SU-DHL-6 (cell line): ENCODE data around the gene PASD1.

Source experiments
- H2AFZ ChIP-seq: fragments of 200-600 bp; sonication (generic); 2 replicates; pipeline ENCODE4 v1.6.1; 2014; ENCODE audit warnings: low read depth, mild to moderate bottlenecking, moderate library complexity, mixed read lengths, antibody characterized with exemption, low read length; ENCODE audit not compliant: severe bottlenecking
- H3F3A ChIP-seq: fragments of 200-600 bp; shearing (Covaris generic); 2 replicates; pipeline ENCODE4 v1.6.0; 2016; ENCODE audit warnings: antibody characterized with exemption, mild to moderate bottlenecking; ENCODE audit not compliant: insufficient read depth
- H3K27ac ChIP-seq: fragments of 200-600 bp; sonication (generic); 2 replicates; pipeline ENCODE4 v1.5.1; 2016; ENCODE audit warnings: low read depth, mild to moderate bottlenecking, low read length, moderate library complexity, mixed read lengths
- H3K27me3 ChIP-seq: fragments of 200-600 bp; sonication (generic), shearing (Covaris generic); 2 replicates; pipeline ENCODE4 v1.6.0; 2014; ENCODE audit warnings: mild to moderate bottlenecking, low read length
- H3K36me3 ChIP-seq: fragments of 200-600 bp; sonication (generic); 2 replicates; pipeline ENCODE4 v1.6.1; 2014; ENCODE audit warnings: mild to moderate bottlenecking, low read length, mixed read lengths
- H3K4me2 ChIP-seq: fragments of 300-600, 200-600 bp; shearing (Covaris generic), sonication (generic); 2 replicates; pipeline ENCODE4 v1.6.0; 2014; ENCODE audit warnings: low read length, low read depth, mild to moderate bottlenecking; ENCODE audit not compliant: poor library complexity, severe bottlenecking
- H3K4me3 ChIP-seq: fragments of 200-600 bp; sonication (generic); 2 replicates; pipeline ENCODE4 v1.5.1; 2014; ENCODE audit warnings: antibody characterized with exemption, low read length, mild to moderate bottlenecking, mixed read lengths; ENCODE audit not compliant: insufficient read depth, poor library complexity, severe bottlenecking
- H3K79me2 ChIP-seq: fragments of 200-600 bp; sonication (generic); 2 replicates; pipeline ENCODE4 v1.6.1; 2014; ENCODE audit warnings: mild to moderate bottlenecking, low read length, moderate library complexity; ENCODE audit not compliant: insufficient read depth
- H3K9ac ChIP-seq: fragments of 200-600 bp; sonication (generic); 2 replicates; pipeline ENCODE4 v1.7.0; 2014; ENCODE audit warnings: mild to moderate bottlenecking, low read length
- H3K9me2 ChIP-seq: fragments of 200-600 bp; sonication (generic); replicated peaks from 2 replicates; pipeline ENCODE4 v1.6.1; 2014; ENCODE audit warnings: low read length; ENCODE audit not compliant: insufficient read depth
- H3K9me3 ChIP-seq: fragments of 200-600 bp; sonication (generic); 2 replicates; pipeline ENCODE4 v1.6.1; 2014; ENCODE audit warnings: low read length, mixed read lengths; ENCODE audit not compliant: insufficient read depth
- H4K20me1 ChIP-seq: fragments of 200-600 bp; sonication (generic); 2 replicates; pipeline ENCODE4 v1.6.1; 2014; ENCODE audit warnings: low read depth, mild to moderate bottlenecking, antibody characterized with exemption, low read length, moderate library complexity, mixed read lengths
- EZH2phosphoT487 ChIP-seq: fragments of 200-600 bp; sonication (generic), shearing (Covaris generic); conservative IDR thresholded peaks from 2 replicates; pipeline ENCODE4 v1.6.1; 2018; ENCODE audit warnings: mild to moderate bottlenecking, antibody characterized with exemption, low read length, moderate library complexity, mixed read lengths
- TF ChIP-seq, protein P1 (sequence below): fragments of 200-600 bp; sonication (generic); IDR thresholded peaks from one replicate; pipeline ENCODE4 v1.5.1; 2017; ENCODE audit warnings: antibody characterized with exemption, mild to moderate bottlenecking, low read length, moderate library complexity; ENCODE audit not compliant: insufficient read depth, poor library complexity, severe bottlenecking

PASD1 gene

DNA sequence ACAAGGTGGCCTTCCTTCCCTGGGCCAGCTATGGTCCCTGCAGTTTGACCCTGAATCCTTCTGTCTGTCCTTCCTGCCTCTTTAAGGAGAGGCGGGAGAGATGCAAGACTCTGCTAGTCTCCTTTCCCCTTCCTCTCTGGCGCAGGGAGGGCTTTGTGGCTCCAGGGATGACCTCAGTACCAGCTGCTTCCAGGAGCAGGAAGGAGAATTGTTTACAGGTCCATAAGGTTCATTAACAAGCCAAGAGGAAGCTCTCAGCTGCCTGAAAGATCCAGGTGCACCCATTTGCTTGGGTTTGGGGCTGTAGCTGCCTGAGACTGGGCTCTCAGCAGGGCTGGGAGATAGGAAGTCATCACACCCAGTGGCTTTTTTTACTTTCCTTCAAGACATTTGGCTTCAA lies 148.3 kb downstream of the PASD1 start:
- Histone ChIP-seq H3K27ac (no peak overlapping the region), H3K9me3 (no peaks in the 10 kb centered on the region), H3K36me3 (no peaks in the 10 kb centered on the region)

DNA sequence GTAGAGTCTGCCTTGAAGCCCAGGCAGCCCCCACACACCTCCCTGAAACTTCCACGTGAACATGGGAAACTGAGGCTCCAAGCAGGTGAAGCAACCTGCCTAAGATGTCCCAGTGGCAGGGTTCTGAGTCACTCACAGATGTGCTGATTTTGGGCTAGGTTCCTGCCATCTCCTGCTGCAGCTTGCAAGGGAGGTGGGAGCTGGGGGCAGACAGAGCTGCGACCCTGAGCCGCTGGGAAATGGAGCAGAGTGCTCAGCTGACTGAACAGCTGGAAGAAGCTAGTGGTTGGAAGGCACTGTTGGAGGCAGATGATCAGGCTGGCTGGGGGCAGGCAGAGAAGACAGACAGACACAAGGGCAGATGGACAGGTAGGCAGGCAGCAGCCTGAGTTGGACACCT lies 148.8 kb downstream of the PASD1 start:
- Histone ChIP-seq H3K4me3 (no peak overlapping the region), H3K27me3 (no peaks in the 10 kb centered on the region), H2AFZ (no peak overlapping the region), H3K36me3 (no peaks in the 10 kb centered on the region), H3K79me2 (no peaks in the 10 kb centered on the region), H3K9me2 (no peaks in the 10 kb centered on the region), H3K27ac (no peak overlapping the region), H4K20me1 (no peaks in the 10 kb centered on the region), H3F3A (no peaks in the 10 kb centered on the region), H3K9me3 (no peaks in the 10 kb centered on the region), H3K9ac (no peak overlapping the region), H3K4me2 (no peak overlapping the region)
- TF ChIP-seq, protein P1, sequence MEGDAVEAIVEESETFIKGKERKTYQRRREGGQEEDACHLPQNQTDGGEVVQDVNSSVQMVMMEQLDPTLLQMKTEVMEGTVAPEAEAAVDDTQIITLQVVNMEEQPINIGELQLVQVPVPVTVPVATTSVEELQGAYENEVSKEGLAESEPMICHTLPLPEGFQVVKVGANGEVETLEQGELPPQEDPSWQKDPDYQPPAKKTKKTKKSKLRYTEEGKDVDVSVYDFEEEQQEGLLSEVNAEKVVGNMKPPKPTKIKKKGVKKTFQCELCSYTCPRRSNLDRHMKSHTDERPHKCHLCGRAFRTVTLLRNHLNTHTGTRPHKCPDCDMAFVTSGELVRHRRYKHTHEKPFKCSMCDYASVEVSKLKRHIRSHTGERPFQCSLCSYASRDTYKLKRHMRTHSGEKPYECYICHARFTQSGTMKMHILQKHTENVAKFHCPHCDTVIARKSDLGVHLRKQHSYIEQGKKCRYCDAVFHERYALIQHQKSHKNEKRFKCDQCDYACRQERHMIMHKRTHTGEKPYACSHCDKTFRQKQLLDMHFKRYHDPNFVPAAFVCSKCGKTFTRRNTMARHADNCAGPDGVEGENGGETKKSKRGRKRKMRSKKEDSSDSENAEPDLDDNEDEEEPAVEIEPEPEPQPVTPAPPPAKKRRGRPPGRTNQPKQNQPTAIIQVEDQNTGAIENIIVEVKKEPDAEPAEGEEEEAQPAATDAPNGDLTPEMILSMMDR, result no peak
- no peak for TF ChIP-seq EZH2phosphoT487

More for the DNA sequence above, 148.3 kb downstream of the PASD1 start:
- Histone ChIP-seq H2AFZ (no peak overlapping the region), H3K27me3 (no peaks in the 10 kb centered on the region), H3K4me3 (no peak overlapping the region), H3F3A (no peaks in the 10 kb centered on the region), H4K20me1 (no peaks in the 10 kb centered on the region), H3K4me2 (no peak overlapping the region), H3K9ac (no peak overlapping the region), H3K79me2 (no peaks in the 10 kb centered on the region), H3K9me2 (no peaks in the 10 kb centered on the region)
- TF ChIP-seq EZH2phosphoT487, result no peak
- TF ChIP-seq, protein P1, result no peak

DNA sequence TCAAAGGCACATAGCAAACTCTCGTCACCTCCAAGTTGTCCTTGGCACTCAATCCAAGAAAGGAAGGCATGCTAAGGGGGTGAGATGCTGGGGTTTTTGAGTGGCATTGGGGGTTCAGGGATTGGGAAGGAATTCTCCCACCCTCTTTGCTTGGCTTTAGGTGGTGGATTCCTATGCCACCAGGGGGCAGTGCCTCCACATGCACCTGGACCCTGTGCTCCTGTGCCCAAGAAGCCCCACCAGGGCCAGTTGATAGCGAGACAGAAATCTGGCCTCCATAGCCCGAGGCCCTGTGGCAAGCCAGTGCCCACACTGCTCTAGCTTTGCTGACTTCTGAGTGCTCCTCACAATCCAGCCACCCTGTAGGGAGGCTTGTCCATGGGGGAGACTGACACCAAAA lies 150.4 kb downstream of the PASD1 start:
- Histone ChIP-seq H4K20me1 (no peaks in the 10 kb centered on the region), H3K27me3 (no peaks in the 10 kb centered on the region), H3K9me3 (no peaks in the 10 kb centered on the region), H3F3A (no peaks in the 10 kb centered on the region), H3K4me2 (no peak overlapping the region), H3K9me2 (no peaks in the 10 kb centered on the region), H3K27ac (no peak overlapping the region), H3K4me3 (no peak overlapping the region), H3K79me2 (no peaks in the 10 kb centered on the region), H3K9ac (no peak overlapping the region), H3K36me3 (no peaks in the 10 kb centered on the region), H2AFZ (no peak overlapping the region)
- TF ChIP-seq, protein P1, result no peak
- TF ChIP-seq EZH2phosphoT487, result no peak

DNA sequence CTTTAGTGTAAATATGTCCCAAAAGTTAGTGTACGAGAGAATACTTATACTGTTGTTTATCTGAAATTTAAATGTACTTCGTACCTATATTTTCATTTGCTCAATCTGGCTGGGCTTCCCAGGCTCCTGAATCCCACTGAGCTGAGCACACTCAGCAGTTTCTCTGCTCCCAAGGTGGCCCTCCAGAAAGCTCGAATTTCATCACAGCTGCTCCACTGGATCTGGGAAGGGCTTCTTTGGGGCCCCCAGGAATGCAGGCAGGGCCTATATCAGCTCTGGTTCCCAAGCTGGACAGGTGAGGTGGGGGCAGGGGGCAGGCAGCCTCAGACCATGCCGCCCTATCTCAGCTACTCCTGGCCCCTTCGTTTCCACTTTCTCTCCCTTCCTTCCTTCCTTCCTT lies 150.9 kb downstream of the PASD1 start:
- no peaks in the 10 kb centered on the region for H3K9me2 ChIP-seq
- H3K27me3 ChIP-seq, result no peaks in the 10 kb centered on the region
- H2AFZ ChIP-seq, result no peak overlapping the region
- H3K27ac ChIP-seq, result no peak overlapping the region
- no peaks in the 10 kb centered on the region for H3K36me3 ChIP-seq
- H3K9me3 ChIP-seq, result no peaks in the 10 kb centered on the region
- H3K79me2 ChIP-seq, result no peaks in the 10 kb centered on the region
- H3K9ac ChIP-seq, result no peak overlapping the region
- no peaks in the 10 kb centered on the region for H3F3A ChIP-seq
- no peak overlapping the region for H3K4me3 ChIP-seq
- no peaks in the 10 kb centered on the region for H4K20me1 ChIP-seq
- no peak overlapping the region for H3K4me2 ChIP-seq
- TF ChIP-seq, protein P1, result no peak
- TF ChIP-seq EZH2phosphoT487, result no peak
